ENCODE results near the gene FOSB. TPM values are rescaled to one million over a fixed set of nuclear protein-coding genes. Genes with fewer than 3 reads are reported as not detected.
A peak's percentile ranks its signal among the peaks of the same experiment; 100 is the strongest.

FOSB gene
- total RNA-seq, 4 donors from 2014 or later: 306 to 713 (median 395) TPM

DNA sequence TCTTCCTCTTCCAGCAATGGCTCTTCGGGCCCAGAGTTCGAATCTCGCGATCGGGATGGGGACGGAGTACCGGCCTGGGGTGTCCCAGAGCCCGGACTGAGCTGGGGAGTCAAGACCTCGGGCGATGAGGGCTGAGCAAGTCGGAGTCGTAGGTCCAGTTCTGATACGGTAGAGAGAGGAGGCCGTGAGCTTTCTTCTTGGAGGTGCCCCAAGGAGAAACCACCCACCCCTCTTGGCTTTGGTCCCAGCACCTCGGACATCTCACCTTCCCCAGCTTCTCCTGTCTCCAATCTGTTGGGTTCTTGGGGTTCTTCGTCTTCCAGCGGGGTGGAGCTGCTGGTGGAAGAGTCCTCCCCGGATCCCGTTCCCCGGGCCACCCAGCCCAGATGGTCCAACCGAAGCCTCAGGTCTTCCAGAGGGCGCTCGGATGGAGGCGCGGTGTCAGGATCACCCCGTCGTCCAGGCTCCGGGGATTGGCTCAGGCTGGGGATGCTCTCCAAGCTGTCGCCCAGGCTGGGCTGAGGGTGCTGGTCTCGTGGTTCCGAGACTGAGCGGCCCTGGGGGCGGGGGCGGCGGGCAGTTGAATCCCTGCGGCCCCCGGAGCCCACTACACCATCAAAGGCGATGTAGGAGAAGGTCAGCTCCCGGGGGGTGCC is 26.6 kb downstream of the FOSB start:
- DNase-seq (ENCODE audit: low spot score): no peak
- TF ChIP-seq, protein P1, sequence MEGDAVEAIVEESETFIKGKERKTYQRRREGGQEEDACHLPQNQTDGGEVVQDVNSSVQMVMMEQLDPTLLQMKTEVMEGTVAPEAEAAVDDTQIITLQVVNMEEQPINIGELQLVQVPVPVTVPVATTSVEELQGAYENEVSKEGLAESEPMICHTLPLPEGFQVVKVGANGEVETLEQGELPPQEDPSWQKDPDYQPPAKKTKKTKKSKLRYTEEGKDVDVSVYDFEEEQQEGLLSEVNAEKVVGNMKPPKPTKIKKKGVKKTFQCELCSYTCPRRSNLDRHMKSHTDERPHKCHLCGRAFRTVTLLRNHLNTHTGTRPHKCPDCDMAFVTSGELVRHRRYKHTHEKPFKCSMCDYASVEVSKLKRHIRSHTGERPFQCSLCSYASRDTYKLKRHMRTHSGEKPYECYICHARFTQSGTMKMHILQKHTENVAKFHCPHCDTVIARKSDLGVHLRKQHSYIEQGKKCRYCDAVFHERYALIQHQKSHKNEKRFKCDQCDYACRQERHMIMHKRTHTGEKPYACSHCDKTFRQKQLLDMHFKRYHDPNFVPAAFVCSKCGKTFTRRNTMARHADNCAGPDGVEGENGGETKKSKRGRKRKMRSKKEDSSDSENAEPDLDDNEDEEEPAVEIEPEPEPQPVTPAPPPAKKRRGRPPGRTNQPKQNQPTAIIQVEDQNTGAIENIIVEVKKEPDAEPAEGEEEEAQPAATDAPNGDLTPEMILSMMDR (IDR thresholded peaks at IDR 0.05): no peak

DNA sequence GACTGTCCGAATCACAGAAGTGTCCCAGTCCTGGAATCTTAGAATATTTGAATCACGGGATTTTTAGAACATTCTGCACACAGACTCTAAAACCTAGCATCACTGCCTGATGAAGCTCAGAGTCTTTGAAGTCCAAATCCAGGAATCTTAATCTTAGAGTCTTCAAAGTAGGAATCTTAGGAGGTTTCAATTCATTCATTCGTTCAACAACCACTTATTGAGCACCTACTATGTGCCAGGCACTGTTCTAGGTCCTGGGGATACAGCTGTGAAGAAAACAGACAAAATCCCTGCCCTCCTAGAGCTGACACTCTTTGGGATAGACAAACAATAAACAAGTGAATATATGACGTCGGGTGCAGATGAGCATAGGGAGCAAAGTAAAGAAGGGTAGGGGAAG is 27.4 kb downstream of the FOSB start:
- DNase-seq (ENCODE audit: low spot score) (no peak), ATAC-seq (ENCODE audit: low FRiP score) (no peak)

More for the DNA sequence above, 26.6 kb downstream of the FOSB start:
- ATAC-seq (ENCODE audit: low FRiP score): no peak

DNA sequence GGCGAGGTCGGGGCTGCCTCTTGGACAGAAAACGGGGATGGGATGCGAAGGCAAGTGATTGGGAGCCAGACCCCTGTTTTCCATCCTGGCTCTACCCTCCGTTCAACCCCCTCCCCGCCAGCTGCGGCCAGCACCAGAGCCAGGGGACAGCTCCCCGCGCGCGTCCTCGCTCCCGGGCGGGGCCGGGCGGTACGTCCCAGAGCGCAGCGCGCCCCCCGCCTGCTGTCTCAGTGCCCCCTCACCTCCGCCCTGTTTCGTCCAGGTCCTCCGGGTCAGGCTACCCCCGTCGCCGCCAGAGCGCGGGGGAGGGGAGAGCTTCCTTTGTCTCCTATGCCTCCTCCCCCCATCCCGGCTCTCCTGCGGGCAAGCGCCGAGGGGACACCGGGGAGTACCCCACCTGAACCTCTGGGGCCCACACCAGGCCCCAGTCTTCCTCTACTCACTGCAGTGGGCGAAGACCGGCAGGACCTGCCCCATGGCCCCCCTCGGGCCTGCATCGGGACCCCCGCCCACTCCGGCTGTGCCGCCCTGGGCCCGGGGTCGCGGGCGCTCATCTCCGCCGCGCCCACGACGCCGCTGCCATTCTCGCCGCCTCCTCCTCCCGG is 28.7 kb downstream of the FOSB start:
- no peak for DNase-seq (ENCODE audit: low spot score)
- peak; percentile 6 for ATAC-seq (ENCODE audit: low FRiP score)
- TF ChIP-seq, protein P1 (IDR thresholded peaks at IDR 0.05): no peak

More for the DNA sequence above, 27.4 kb downstream of the FOSB start:
- TF ChIP-seq, protein P1 (IDR thresholded peaks at IDR 0.05): no peak

DNA sequence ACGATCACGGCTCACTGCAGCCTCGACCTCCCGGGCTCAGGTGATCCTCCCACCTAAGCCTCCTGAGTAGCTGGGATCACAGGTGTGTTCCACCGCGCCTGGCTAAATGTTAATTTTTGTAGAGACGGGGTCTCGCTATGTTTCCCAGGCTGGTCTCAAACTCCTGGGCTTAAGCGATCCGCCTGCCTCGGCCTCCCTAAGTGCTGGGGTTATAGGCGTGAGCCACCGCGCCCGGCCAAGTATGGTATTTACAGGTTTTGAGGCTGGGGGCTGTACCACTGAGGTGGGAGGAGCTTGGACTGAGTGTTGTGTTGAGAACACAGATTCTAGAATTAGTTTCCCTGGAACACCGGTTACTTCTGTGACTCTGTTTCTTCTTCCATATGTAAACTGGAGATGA is 30.0 kb downstream of the FOSB start:
- DNase-seq (ENCODE audit: low spot score): no peak
- TF ChIP-seq, protein P1 (IDR thresholded peaks at IDR 0.05): no peak
- ATAC-seq (ENCODE audit: low FRiP score): no peak

DNA sequence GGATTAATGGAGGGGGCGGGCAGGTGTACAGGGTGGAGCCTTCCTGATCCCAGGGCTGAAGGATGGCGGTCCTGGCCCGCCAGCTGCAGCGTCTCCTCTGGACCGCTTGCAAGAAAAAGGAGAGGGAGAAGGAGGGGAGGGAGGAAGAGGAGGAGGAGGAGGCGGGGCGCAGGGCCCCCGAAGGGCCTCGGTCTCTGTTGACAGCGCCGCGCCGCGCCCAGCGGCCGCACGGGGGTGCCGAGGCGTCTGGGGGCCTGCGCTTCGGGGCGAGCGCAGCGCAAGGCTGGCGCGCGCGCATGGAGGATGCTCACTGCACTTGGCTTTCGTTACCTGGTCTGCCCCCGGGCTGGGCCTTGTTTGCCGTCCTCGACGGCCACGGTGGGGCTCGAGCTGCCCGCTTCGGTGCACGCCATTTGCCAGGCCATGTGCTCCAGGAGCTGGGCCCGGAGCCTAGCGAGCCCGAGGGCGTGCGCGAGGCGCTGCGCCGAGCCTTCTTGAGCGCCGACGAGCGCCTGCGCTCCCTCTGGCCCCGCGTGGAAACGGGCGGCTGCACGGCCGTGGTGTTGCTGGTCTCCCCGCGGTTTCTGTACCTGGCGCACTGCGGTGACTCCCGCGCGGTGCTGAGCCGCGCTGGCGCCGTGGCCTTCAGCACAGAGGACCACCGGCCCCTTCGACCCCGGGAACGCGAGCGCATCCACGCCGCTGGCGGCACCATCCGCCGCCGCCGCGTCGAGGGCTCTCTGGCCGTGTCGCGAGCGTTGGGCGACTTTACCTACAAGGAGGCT is 30.8 kb downstream of the FOSB start, which contains the start of gene PPM1N:
PPM1N (plus strand) TSS at position 33 of the 785 bp plus-strand sequence; CDS start at position 63, 30 bp downstream.
- TF ChIP-seq, protein P1 (IDR thresholded peaks at IDR 0.05): no peak
- no peak for ATAC-seq (ENCODE audit: low FRiP score)
- no peak for DNase-seq (ENCODE audit: low spot score)

DNA sequence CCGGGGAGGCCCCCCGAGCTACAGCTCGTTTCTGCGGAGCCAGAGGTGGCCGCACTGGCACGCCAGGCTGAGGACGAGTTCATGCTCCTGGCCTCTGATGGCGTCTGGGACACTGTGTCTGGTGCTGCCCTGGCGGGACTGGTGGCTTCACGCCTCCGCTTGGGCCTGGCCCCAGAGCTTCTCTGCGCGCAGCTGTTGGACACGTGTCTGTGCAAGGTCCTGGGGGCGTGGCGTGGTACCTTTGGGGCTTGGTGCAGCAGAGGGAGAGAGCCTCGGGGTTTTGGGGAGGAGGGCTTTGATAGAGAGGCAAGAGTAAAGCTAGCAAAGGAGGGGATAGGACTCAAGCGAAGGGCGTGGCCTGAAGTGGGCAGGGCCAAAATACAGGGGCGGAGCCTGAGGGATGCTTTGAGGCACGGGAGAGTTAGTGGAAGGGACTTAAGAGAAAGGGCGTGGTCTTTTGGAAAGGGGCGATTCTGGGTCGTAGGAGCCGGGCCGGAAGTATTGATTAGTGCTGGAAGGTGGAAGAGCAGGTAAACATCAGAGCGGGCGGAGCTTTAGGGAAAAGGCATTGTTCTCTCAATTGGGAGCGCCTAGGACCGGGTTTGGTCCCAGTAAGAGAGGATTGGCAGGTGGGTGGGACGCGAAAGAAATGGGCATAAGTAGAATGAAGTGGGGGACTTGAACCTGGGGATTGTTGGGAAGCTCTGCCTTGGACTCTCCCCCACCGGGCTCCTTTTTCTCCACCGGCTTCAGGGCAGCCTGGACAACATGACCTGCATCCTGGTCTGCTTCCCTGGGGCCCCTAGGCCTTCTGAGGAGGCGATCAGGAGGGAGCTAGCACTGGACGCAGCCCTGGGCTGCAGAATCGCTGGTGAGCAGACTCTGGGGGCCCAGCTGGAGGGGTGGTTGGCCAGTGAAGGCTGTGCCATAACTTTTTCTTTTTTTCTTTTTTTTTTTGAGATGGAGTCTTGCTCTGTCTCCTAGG is 31.7 kb downstream of the FOSB start:
- DNase-seq (ENCODE audit: low spot score) (no peak), ATAC-seq (ENCODE audit: low FRiP score) (no peak)
- TF ChIP-seq, protein P1 (IDR thresholded peaks at IDR 0.05): no peak

All from omental fat pad (tissue), 4 donors.